A549 (cell line): ENCODE results near the gene MAPK1IP1L. TPM values are rescaled to one million over a fixed set of nuclear protein-coding genes. Genes with fewer than 3 reads are reported as not detected.

Experiments used
- ATAC-seq, 2 experiments: fragments of 200-7000 bp in 1 of 2; fragments of >200 bp in 1 of 2; cut with Nextera tagmentation in 1 of 2; cut with Tn5 transposase in 1 of 2; 3 replicates each; pipeline versions ENCODE4 v1.8.0 to v1.9.1; 2018 to 2020; ENCODE audit warnings: mild to moderate bottlenecking in 1 of 2, moderate library complexity in 1 of 2
- CTCF ChIA-PET: fragments of 300-600 bp; sonication (Branson Sonifier 250); formaldehyde crosslinking; extraction: SDS; loops from one replicate; lab custom pipeline; 2021; ENCODE audit warnings: antibody characterized with exemption, inconsistent platforms; lab: Yijun Ruan, JAX
- POLR2A ChIA-PET: fragments of 350-600 bp; formaldehyde crosslinking; extraction: SDS; loops from one replicate; lab custom pipeline; 2021; ENCODE audit warnings: antibody characterized with exemption, inconsistent platforms; lab: Yijun Ruan, JAX
- DNase-seq, 2 experiments: peaks; one replicate each; pipeline versions ENCODE4 v3.0.0 to v3.0.0-alpha.2; 2011 to 2016; ENCODE audit warnings: low read depth in 1 of 2, low spot score in 1 of 2
- FAIRE-seq: peaks from 2 replicates; lab custom pipeline; 2011; peaks lifted over from hg19 to GRCh38; lab: Jason Lieb, UNC
- H3K27ac ChIP-seq, 2 experiments: fragments of >200 bp; sonication (Bioruptor Twin); formaldehyde crosslinking; 3 replicates each; pipeline ENCODE4 v1.5.1; 2016 to 2017
- H3K4me1 ChIP-seq: fragments of >200 bp; sonication (Bioruptor Twin); formaldehyde crosslinking; 3 replicates; pipeline ENCODE4 v1.6.1; 2016
- H3K4me2 ChIP-seq: fragments of >200 bp; sonication (Bioruptor Twin); formaldehyde crosslinking; 3 replicates; pipeline ENCODE4 v1.6.1; 2016
- H3K4me3 ChIP-seq: fragments of >200 bp; sonication (Bioruptor Twin); formaldehyde crosslinking; 3 replicates; pipeline ENCODE4 v1.5.1; 2016
- H3K9me3 ChIP-seq: fragments of >200 bp; sonication (Bioruptor Twin); formaldehyde crosslinking; 3 replicates; pipeline ENCODE4 v1.6.1; 2016
- CBX2 ChIP-seq: fragments of 200-600 bp; sonication (generic); IDR thresholded peaks from 2 replicates; pipeline ENCODE4 v1.6.1; 2016; ENCODE audit warnings: low read depth, mild to moderate bottlenecking, borderline replicate concordance
- JUNB ChIP-seq: fragments of >200 bp; sonication (Bioruptor Twin); formaldehyde crosslinking; IDR thresholded peaks from 2 replicates; pipeline ENCODE4 v1.6.1; 2016
- KDM1A ChIP-seq: fragments of 200-600 bp; sonication (generic); IDR thresholded peaks from 2 replicates; pipeline ENCODE4 v1.6.1; 2016; ENCODE audit warnings: low read depth, mild to moderate bottlenecking
- MYC ChIP-seq: IDR thresholded peaks from 2 replicates; pipeline ENCODE4 v1.6.1; 2012; ENCODE audit warnings: mild to moderate bottlenecking, inconsistent platforms, low read length, improper control_type of control experiment, borderline replicate concordance
- POLR2A ChIP-seq: IDR thresholded peaks from 2 replicates; pipeline ENCODE4 v1.6.1; 2012; ENCODE audit warnings: mild to moderate bottlenecking, low read length
- POLR2AphosphoS2 ChIP-seq: conservative IDR thresholded peaks from 2 replicates; pipeline ENCODE4 v1.6.1; 2012; ENCODE audit warnings: low read length, improper control_type of control experiment, inconsistent platforms
- RAD21 ChIP-seq, 2 experiments: fragments of >200 bp in 1 of 2; sonication (Bioruptor Twin) in 1 of 2; formaldehyde crosslinking in 1 of 2; IDR thresholded peaks in 1 of 2; conservative IDR thresholded peaks in 1 of 2; 2 replicates in 1 of 2; 3 replicates in 1 of 2; pipeline ENCODE4 v1.6.1; 2012 to 2018; ENCODE audit warnings: inconsistent platforms in 1 of 2
- RARB ChIP-seq: fragments of 250-450 bp; sonication (Bioruptor Pico); IDR thresholded peaks from 2 replicates; pipeline ENCODE4 v1.8.0; 2021; ENCODE audit warnings: mild to moderate bottlenecking, moderate library complexity
- SREBF2 ChIP-seq: fragments of 450-650 bp; IDR thresholded peaks from 2 replicates; pipeline ENCODE4 v1.6.1; 2014; ENCODE audit warnings: mild to moderate bottlenecking, moderate library complexity
- WGBS: methylation state at CpG from one replicate; pipeline ENCODE4 v1.1.6; 2017; ENCODE audit errors: missing lambda C conversion rate; 5-methylcytosine and 5-hydroxymethylcytosine counted together
- polyA plus RNA-seq, 4 experiments: library from polyadenylated mRNA; depleted of rRNA in 3 of 4; stranded (reverse); fragments of >200 nt; fragmentation: RNase III in 1 of 4; extraction: RNeasy Plus Mini Kit Qiagen cat#74134 plus additional on column Dnase treatment in 1 of 4; gene quantifications; 2 replicates in 3 of 4; 3 replicates in 1 of 4; pipeline ENCODE4 v1.2.3, GENCODE V29; 2011 to 2017
- TF ChIP-seq, protein P1 (sequence below): fragments of 150-350 bp; IDR thresholded peaks from 2 replicates; pipeline ENCODE4 v1.6.1; 2014; ENCODE audit warnings: low read depth, mild to moderate bottlenecking, low read length
- TF ChIP-seq, protein P2 (sequence below): fragments of 250-450 bp; sonication (Bioruptor Pico); IDR thresholded peaks from 2 replicates; pipeline ENCODE4 v1.5.0; 2021; ENCODE audit warnings: mild to moderate bottlenecking, moderate library complexity, borderline replicate concordance
- TF ChIP-seq, protein P3 (sequence below): IDR thresholded peaks from 2 replicates; pipeline ENCODE4 v1.6.1; 2012; ENCODE audit warnings: low read depth, borderline replicate concordance
- TF ChIP-seq, protein P4 (sequence below): fragments of 450-650 bp; IDR thresholded peaks from 2 replicates; pipeline ENCODE4 v1.6.1; 2014; ENCODE audit warnings: antibody characterized with exemption

Gene MAPK1IP1L
- polyA plus RNA-seq, 2 of the 4 experiments (the other 2 are of a cell fraction): 42.9 to 72.3 TPM

DNA sequence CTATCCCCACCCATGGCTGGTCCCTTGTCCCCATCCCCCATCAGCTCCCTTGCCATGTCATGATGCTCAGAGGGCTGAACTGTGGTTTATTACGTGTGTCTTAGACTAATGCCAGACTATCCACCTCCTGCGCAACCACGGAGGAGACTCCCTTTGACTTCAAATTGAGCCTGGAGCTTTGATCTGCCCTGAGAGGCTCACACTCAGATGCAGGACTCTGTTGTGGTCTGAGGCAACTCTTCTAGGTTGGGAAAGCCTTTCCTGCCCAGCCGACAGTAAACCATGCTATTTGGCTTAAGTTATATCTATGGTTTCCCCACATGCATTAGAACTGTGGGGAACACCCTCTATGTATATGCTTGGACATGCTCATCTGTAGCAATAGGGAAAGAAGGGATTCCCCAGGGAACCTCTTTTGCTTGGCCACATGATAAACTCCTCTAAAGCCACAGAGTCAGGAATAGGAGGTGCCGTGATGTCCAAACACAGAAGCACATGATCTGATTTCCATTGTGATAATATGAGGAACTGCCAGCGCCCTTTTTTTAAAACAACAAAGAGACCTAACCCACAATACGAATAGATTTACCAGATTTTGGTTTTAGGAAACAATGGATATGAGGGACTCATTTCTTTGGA is 66.5 kb downstream of the MAPK1IP1L start:
- Histone ChIP-seq H3K4me3 (no peak overlapping the region), H3K4me2 (no peak overlapping the region), H3K27ac (peak overlapping the region in 1 of 2 experiments; percentile 17; a peak in 1 of 6 replicates), H3K4me1 (peaks cover 10% of the 10 kb centered on the region; the same call in 2 of the 3 replicates), H3K9me3 (no peaks in the 10 kb centered on the region)
- FAIRE-seq (no peak), ATAC-seq (no peak), DNase-seq (no peak)
- ChIA-PET POLR2A (no interaction called here), CTCF (interaction anchor here (1.1 to 1.8 kb wide), 5 partner anchors 14 to 43 kb away, joined by 3 to 8 read pairs (median 5); no protein-coding TSS in a partner anchor)
- TF ChIP-seq, protein P1, sequence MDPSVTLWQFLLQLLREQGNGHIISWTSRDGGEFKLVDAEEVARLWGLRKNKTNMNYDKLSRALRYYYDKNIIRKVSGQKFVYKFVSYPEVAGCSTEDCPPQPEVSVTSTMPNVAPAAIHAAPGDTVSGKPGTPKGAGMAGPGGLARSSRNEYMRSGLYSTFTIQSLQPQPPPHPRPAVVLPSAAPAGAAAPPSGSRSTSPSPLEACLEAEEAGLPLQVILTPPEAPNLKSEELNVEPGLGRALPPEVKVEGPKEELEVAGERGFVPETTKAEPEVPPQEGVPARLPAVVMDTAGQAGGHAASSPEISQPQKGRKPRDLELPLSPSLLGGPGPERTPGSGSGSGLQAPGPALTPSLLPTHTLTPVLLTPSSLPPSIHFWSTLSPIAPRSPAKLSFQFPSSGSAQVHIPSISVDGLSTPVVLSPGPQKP: no peak
- TF ChIP-seq MYC: no peak
- no peak for TF ChIP-seq CBX2
- TF ChIP-seq, protein P2, sequence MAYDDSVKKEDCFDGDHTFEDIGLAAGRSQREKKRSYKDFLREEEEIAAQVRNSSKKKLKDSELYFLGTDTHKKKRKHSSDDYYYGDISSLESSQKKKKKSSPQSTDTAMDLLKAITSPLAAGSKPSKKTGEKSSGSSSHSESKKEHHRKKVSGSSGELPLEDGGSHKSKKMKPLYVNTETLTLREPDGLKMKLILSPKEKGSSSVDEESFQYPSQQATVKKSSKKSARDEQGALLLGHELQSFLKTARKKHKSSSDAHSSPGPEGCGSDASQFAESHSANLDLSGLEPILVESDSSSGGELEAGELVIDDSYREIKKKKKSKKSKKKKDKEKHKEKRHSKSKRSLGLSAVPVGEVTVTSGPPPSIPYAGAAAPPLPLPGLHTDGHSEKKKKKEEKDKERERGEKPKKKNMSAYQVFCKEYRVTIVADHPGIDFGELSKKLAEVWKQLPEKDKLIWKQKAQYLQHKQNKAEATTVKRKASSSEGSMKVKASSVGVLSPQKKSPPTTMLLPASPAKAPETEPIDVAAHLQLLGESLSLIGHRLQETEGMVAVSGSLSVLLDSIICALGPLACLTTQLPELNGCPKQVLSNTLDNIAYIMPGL (CRISPR knock-in tag): no peak
- TF ChIP-seq RARB (CRISPR knock-in tag): no peak
- TF ChIP-seq SREBF2: no peak
- TF ChIP-seq KDM1A: no peak
- no peak for TF ChIP-seq POLR2A
- TF ChIP-seq POLR2AphosphoS2: no peak
- WGBS: 87% methylated on average over 7 of the region's 7 CpGs

DNA sequence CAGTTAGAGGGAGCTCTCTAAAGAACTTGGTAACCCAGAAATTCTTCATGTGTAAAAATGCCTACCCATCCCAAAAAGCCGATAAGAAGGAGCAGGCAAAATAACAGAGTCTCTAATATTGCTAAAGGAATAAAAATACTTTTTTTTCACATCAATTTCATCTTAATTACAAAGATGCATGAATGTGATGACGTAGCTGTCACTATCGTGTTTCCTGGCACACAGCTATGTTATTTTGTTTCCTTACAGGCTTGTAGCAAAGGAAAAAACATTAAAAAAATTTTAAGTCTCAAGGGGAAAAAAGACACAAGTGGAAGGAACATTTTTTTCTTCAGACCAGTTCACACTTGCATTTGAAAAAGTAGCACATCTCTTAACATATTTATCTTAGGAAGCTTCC is 67.3 kb downstream of the MAPK1IP1L start:
- peak overlapping the region in 1 of 2 experiments; percentile 17; a peak in 1 of 6 replicates for H3K27ac ChIP-seq
- TF ChIP-seq JUNB (no peak), RAD21 (conservative IDR thresholded peaks at IDR 0.05 in 1 of 2, IDR thresholded peaks at IDR 0.05 in 1 of 2) (no peak)
- TF ChIP-seq, protein P3, sequence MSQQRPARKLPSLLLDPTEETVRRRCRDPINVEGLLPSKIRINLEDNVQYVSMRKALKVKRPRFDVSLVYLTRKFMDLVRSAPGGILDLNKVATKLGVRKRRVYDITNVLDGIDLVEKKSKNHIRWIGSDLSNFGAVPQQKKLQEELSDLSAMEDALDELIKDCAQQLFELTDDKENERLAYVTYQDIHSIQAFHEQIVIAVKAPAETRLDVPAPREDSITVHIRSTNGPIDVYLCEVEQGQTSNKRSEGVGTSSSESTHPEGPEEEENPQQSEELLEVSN: no peak
- TF ChIP-seq, protein P4, sequence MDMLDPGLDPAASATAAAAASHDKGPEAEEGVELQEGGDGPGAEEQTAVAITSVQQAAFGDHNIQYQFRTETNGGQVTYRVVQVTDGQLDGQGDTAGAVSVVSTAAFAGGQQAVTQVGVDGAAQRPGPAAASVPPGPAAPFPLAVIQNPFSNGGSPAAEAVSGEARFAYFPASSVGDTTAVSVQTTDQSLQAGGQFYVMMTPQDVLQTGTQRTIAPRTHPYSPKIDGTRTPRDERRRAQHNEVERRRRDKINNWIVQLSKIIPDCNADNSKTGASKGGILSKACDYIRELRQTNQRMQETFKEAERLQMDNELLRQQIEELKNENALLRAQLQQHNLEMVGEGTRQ: no peak
- 79% methylated on average over 3 of the region's 3 CpGs for WGBS
- H3K4me2 ChIP-seq: no peak overlapping the region
- DNase-seq (no peak), ATAC-seq (no peak), FAIRE-seq (no peak)
- POLR2A ChIA-PET: no interaction called here
- no peak overlapping the region for H3K4me3 ChIP-seq
- CTCF ChIA-PET: interaction anchor here (0.5 to 1.8 kb wide), 4 partner anchors 13 to 50 kb away, joined by 3 to 8 read pairs (median 5); no protein-coding TSS in a partner anchor
- peaks cover 13% of the 10 kb centered on the region; the same call in 2 of the 3 replicates for H3K4me1 ChIP-seq
- no peaks in the 10 kb centered on the region for H3K9me3 ChIP-seq

Other genes starting within 250 kb of the MAPK1IP1L start
- gene GCH1, start 148.8 kb upstream of the MAPK1IP1L start, polyA plus RNA-seq (2011; rRNA removed): 4.4 and 5.0 TPM in 2 replicates
- gene GCH1, start 148.8 kb upstream of the MAPK1IP1L start, polyA plus RNA-seq (2017; fragmentation: RNase III; extraction: RNeasy Plus Mini Kit Qiagen cat#74134 plus additional on column Dnase treatment): 2.9 to 3.0 TPM (median 3.0 TPM) in 3 replicates
- gene WDHD1, start 24.5 kb upstream of the MAPK1IP1L start, polyA plus RNA-seq (2011; rRNA removed): 21.1 and 35.6 TPM in 2 replicates
- 14.4 to 16.3 TPM (median 16.0 TPM) in 3 replicates for gene WDHD1, start 24.5 kb upstream of the MAPK1IP1L start, polyA plus RNA-seq (2017; fragmentation: RNase III; extraction: RNeasy Plus Mini Kit Qiagen cat#74134 plus additional on column Dnase treatment)
- gene SOCS4, start 24.4 kb upstream of the MAPK1IP1L start, polyA plus RNA-seq (2011; rRNA removed): 15.3 and 15.9 TPM in 2 replicates
- 16.4 to 20.7 TPM (median 18.4 TPM) in 3 replicates for gene SOCS4, start 24.4 kb upstream of the MAPK1IP1L start, polyA plus RNA-seq (2017; fragmentation: RNase III; extraction: RNeasy Plus Mini Kit Qiagen cat#74134 plus additional on column Dnase treatment)
- gene LGALS3, start 77.6 kb downstream of the MAPK1IP1L start, polyA plus RNA-seq (2011; rRNA removed): 53.6 and 61.0 TPM in 2 replicates
- 57.2 to 65.6 TPM (median 60.2 TPM) in 3 replicates for gene LGALS3, start 77.6 kb downstream of the MAPK1IP1L start, polyA plus RNA-seq (2017; fragmentation: RNase III; extraction: RNeasy Plus Mini Kit Qiagen cat#74134 plus additional on column Dnase treatment)
- 28.5 and 46.6 TPM in 2 replicates for gene DLGAP5, start 139.9 kb downstream of the MAPK1IP1L start, polyA plus RNA-seq (2011; rRNA removed)
- gene DLGAP5, start 139.9 kb downstream of the MAPK1IP1L start, polyA plus RNA-seq (2017; fragmentation: RNase III; extraction: RNeasy Plus Mini Kit Qiagen cat#74134 plus additional on column Dnase treatment): 42.1 to 49.6 TPM (median 46.1 TPM) in 3 replicates
- 27.4 and 28.0 TPM in 2 replicates for gene FBXO34, start 219.8 kb downstream of the MAPK1IP1L start, polyA plus RNA-seq (2011; rRNA removed)
- 13.9 to 15.4 TPM (median 14.8 TPM) in 3 replicates for gene FBXO34, start 219.8 kb downstream of the MAPK1IP1L start, polyA plus RNA-seq (2017; fragmentation: RNase III; extraction: RNeasy Plus Mini Kit Qiagen cat#74134 plus additional on column Dnase treatment)